Measurements from ENCODE around the gene STXBP6. TPM values are rescaled to one million over a fixed set of nuclear protein-coding genes. Genes with fewer than 3 reads are reported as not detected.

STXBP6 gene
- total RNA-seq, 1 experiment from 2014 or later: 32.2 TPM

GRCh38 chr14:24817212-24818057, 232.5 kb downstream of the STXBP6 start:
- no peaks in the 10 kb centered on the region for H3K9me3 ChIP-seq
- H3K9me3 Mint-ChIP-seq (ENCODE audit: unreplicated experiment): no peaks in the 10 kb centered on the region
- peak; percentile 41 to 74 for DNase-seq
- peak overlapping the region; percentile 68 for H3K4me3 Mint-ChIP-seq (ENCODE audit: unreplicated experiment)
- peak overlapping the region; percentile 89 for H3K27ac Mint-ChIP-seq (ENCODE audit: unreplicated experiment)
- no peaks in the 10 kb centered on the region for H3K27me3 Mint-ChIP-seq (ENCODE audit: insufficient read depth, unreplicated experiment)
- H3K36me3 Mint-ChIP-seq (ENCODE audit: insufficient read depth, unreplicated experiment): peaks cover 23% of the 10 kb centered on the region
- BruUV-seq (replicated peaks): TSS peak; percentile 46
- intact Hi-C loops (cut with micrococcal nuclease; ENCODE audit: unreplicated experiment): loop anchor here (1.0 to 5.0 kb wide), 6 partner anchors 22 to 226 kb away; no protein-coding TSS in a partner anchor
- H3K4me3 ChIP-seq (ENCODE audit: low read depth, low read length): 0 out of 2 replicates have a peak overlapping the region, but pooled peaks have one; percentile 5
- H3K27me3 ChIP-seq (replicated peaks; ENCODE audit: control insufficient read depth, insufficient read depth, low read length): no peaks in the 10 kb centered on the region
- H3K36me3 ChIP-seq (ENCODE audit: control insufficient read depth, insufficient read depth, low read length): 0 out of 2 replicates have a peak, but pooled peaks cover 2% of the 10 kb centered on the region
- peak; percentile 27 to 35 for TF ChIP-seq CTCF (IDR thresholded peaks at IDR 0.05; ENCODE audit: insufficient read depth in 1 of 2, low read depth in 1 of 2, low read length in 1 of 2, severe bottlenecking in 1 of 2, unreplicated experiment in 1 of 2)
- ChIA-PET CTCF (interaction anchor here (0.7 to 2.5 kb wide), 10 partner anchors 11 to 233 kb away, joined by 3 to 13 read pairs (median 3); partner anchors contain the start of gene STXBP6), POLR2A (interaction anchor here (0.6 to 1.0 kb wide), 4 partner anchors 22 to 162 kb away, joined by 3 to 7 read pairs (median 7); no protein-coding TSS in a partner anchor)
- peaks cover 33% of the 10 kb centered on the region for H3K4me1 Mint-ChIP-seq (ENCODE audit: low read depth, unreplicated experiment)
- peaks cover 69% of the 10 kb centered on the region for H3K4me1 ChIP-seq

GRCh38 chr14:24816929-24817211, 233.1 kb downstream of the STXBP6 start:
- CTCF ChIA-PET: interaction anchor here (1.5 to 2.5 kb wide), 2 partner anchors 10 to 233 kb away, joined by 3 to 13 read pairs; partner anchors contain the start of gene STXBP6
- Mint-ChIP-seq H3K27me3 (ENCODE audit: insufficient read depth, unreplicated experiment) (no peaks in the 10 kb centered on the region), H3K36me3 (ENCODE audit: insufficient read depth, unreplicated experiment) (peaks cover 20% of the 10 kb centered on the region)

More at GRCh38 chr14:24816929-24817211, 233.1 kb downstream of the STXBP6 start:
- no TSS peak for BruUV-seq (replicated peaks)
- H3K4me3 Mint-ChIP-seq (ENCODE audit: unreplicated experiment): peak overlapping the region; percentile 68
- intact Hi-C loops (cut with micrococcal nuclease; ENCODE audit: unreplicated experiment): loop anchor here (1.0 to 5.0 kb wide), 3 partner anchors 70 to 226 kb away; no protein-coding TSS in a partner anchor
- no peak for TF ChIP-seq CTCF (IDR thresholded peaks at IDR 0.05; ENCODE audit: insufficient read depth in 1 of 2, low read depth in 1 of 2, low read length in 1 of 2, severe bottlenecking in 1 of 2, unreplicated experiment in 1 of 2)
- peaks cover 33% of the 10 kb centered on the region for H3K4me1 Mint-ChIP-seq (ENCODE audit: low read depth, unreplicated experiment)
- no peak for DNase-seq
- H3K36me3 ChIP-seq (ENCODE audit: control insufficient read depth, insufficient read depth, low read length): 0 out of 2 replicates have a peak, but pooled peaks cover 2% of the 10 kb centered on the region
- H3K9me3 ChIP-seq: no peaks in the 10 kb centered on the region
- no peak overlapping the region for H3K4me3 ChIP-seq (ENCODE audit: low read depth, low read length)
- POLR2A ChIA-PET: no interaction called here
- H3K27me3 ChIP-seq (replicated peaks; ENCODE audit: control insufficient read depth, insufficient read depth, low read length): no peaks in the 10 kb centered on the region
- H3K9me3 Mint-ChIP-seq (ENCODE audit: unreplicated experiment): no peaks in the 10 kb centered on the region
- peaks cover 69% of the 10 kb centered on the region for H3K4me1 ChIP-seq
- H3K27ac Mint-ChIP-seq (ENCODE audit: unreplicated experiment): peak overlapping the region; percentile 29

Measured in Caco-2 (cell line).